ENCODE results near the gene ARHGAP18.

DNA sequence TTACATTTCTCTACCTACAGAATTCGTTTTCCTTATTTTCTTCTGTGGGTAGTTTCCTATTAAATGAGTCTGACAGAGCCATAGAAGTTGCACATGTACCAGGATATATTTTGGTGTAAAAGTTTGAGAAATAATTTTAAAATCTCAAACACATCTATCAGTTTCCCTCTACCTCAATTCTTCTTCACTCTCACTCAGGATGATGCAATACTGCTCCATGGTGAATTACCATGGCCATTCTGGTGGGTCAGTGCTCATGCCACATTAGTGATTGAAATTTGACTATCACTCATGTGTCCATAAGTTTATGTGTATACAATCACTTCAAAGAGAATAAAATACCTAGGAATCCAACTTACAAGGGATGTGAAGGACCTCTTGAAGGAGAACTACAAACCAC, 151.7 kb downstream of the ARHGAP18 start:
- no peak for TF ChIP-seq POLR2A (IDR thresholded peaks at IDR 0.05)
- TF ChIP-seq, protein P1, sequence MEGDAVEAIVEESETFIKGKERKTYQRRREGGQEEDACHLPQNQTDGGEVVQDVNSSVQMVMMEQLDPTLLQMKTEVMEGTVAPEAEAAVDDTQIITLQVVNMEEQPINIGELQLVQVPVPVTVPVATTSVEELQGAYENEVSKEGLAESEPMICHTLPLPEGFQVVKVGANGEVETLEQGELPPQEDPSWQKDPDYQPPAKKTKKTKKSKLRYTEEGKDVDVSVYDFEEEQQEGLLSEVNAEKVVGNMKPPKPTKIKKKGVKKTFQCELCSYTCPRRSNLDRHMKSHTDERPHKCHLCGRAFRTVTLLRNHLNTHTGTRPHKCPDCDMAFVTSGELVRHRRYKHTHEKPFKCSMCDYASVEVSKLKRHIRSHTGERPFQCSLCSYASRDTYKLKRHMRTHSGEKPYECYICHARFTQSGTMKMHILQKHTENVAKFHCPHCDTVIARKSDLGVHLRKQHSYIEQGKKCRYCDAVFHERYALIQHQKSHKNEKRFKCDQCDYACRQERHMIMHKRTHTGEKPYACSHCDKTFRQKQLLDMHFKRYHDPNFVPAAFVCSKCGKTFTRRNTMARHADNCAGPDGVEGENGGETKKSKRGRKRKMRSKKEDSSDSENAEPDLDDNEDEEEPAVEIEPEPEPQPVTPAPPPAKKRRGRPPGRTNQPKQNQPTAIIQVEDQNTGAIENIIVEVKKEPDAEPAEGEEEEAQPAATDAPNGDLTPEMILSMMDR (IDR thresholded peaks at IDR 0.05), result no peak
